Left renal cortex interstitium (tissue), 4 donors: ENCODE measurements around the gene TRIL. TPM values are rescaled to one million over a fixed set of nuclear protein-coding genes. Genes with fewer than 3 reads are reported as not detected.

ENCODE experiments used
- DNase-seq, 4 donors: peaks; one replicate each; pipeline ENCODE4 v3.0.0-alpha.2; 2013; ENCODE audit warnings: low read depth in 4 of 4, low spot score in 2 of 4, missing footprints in 1 of 4
- polyA plus RNA-seq, 4 donors: library from polyadenylated mRNA; unstranded; fragments of 120-200 nt; gene quantifications; one replicate each; pipeline ENCODE4 v1.2.1, GENCODE V29; 2013; ENCODE audit not compliant: insufficient read length in 4 of 4

Gene TRIL
- polyA plus RNA-seq, 4 donors, result 46.4 to 87.1 (median 61.0) TPM

- no peak for DNase-seq
Measured at GRCh38 chr7:28953633-28954032, 4.5 kb downstream of the TRIL start.

- no peak for DNase-seq
Measured at GRCh38 chr7:28942168-28942567, 16.0 kb downstream of the TRIL start.

GRCh38 chr7:28941633-28942032 is 16.5 kb downstream of the TRIL start:
- DNase-seq, result no peak

- no peak for DNase-seq
Measured at GRCh38 chr7:28940741-28941384, 17.3 kb downstream of the TRIL start.

GRCh38 chr7:28939844-28940544 is 18.1 kb downstream of the TRIL start:
- no peak for DNase-seq

- no peak for DNase-seq
Measured at GRCh38 chr7:28939367-28939766, 18.8 kb downstream of the TRIL start.

- DNase-seq, result no peak
Measured at GRCh38 chr7:28937619-28938018, 20.5 kb downstream of the TRIL start.

GRCh38 chr7:28937103-28937502 is 21.0 kb downstream of the TRIL start:
- no peak for DNase-seq

GRCh38 chr7:28933846-28934320 is 24.2 kb downstream of the TRIL start:
- no peak for DNase-seq

- no peak for DNase-seq
Measured at GRCh38 chr7:28931565-28931964, 26.6 kb downstream of the TRIL start.

- peak in 3 of 4 donors; percentile 73 to 91 (median 84) for DNase-seq
Measured at GRCh38 chr7:28926871-28927597, 31.1 kb downstream of the TRIL start.

GRCh38 chr7:28922624-28923331 is 35.4 kb downstream of the TRIL start:
- DNase-seq, result peak in 2 of 4 donors; percentile 71 to 84

GRCh38 chr7:28921822-28922221 is 36.3 kb downstream of the TRIL start:
- no peak for DNase-seq

- DNase-seq, result no peak
Measured at GRCh38 chr7:28920424-28920823, 37.7 kb downstream of the TRIL start.

GRCh38 chr7:28919510-28919909 is 38.6 kb downstream of the TRIL start:
- no peak for DNase-seq

- DNase-seq, result no peak
Measured at GRCh38 chr7:28908775-28909174, 49.4 kb downstream of the TRIL start.

- no peak for DNase-seq
Measured at GRCh38 chr7:28905464-28905863, 52.7 kb downstream of the TRIL start.

- no peak for DNase-seq
Measured at GRCh38 chr7:28904578-28905048, 53.5 kb downstream of the TRIL start.

- DNase-seq, result no peak
Measured at GRCh38 chr7:28903730-28904577, 54.2 kb downstream of the TRIL start.
